ENCODE results near the gene MBOAT2. TPM values are rescaled to one million over a fixed set of nuclear protein-coding genes. Genes with fewer than 3 reads are reported as not detected.

MBOAT2 gene
- total and polyA plus RNA-seq, 2 of the 13 experiments (the other 11 are each of a cell fraction or from before 2014, with no cell fraction given) = 0.11 to 0.36 TPM

GRCh38 chr2:8925411-8925810 lies 78.1 kb downstream of the MBOAT2 start:
- BruUV-seq (replicated peaks) = no TSS peak
- Histone ChIP-seq H3K36me3 (replicated peaks in 1 of 2; ENCODE audit: control insufficient read depth in 1 of 2, insufficient read depth in 2 of 2, low read length in 2 of 2) (no peaks in the 10 kb centered on the region), H3K9ac (ENCODE audit: insufficient read depth, low read depth, low read length) (no peak overlapping the region), H3K27ac (ENCODE audit: extremely low read length, insufficient read depth, low read length) (no peak overlapping the region), H3K79me2 (ENCODE audit: insufficient read depth, low read length) (no peaks in the 10 kb centered on the region), H4K20me1 (ENCODE audit: insufficient read depth, low read length) (no peaks in the 10 kb centered on the region), H3K27me3 (ENCODE audit: control insufficient read depth in 1 of 2, insufficient read depth in 2 of 2, low read length in 2 of 2) (peaks cover 0 to 12% of the 10 kb centered on the region in 2 experiments; a peak in 3 of 5 replicates), H3K9me3 (ENCODE audit: low read length) (no peaks in the 10 kb centered on the region), H3K4me3 (replicated peaks in 1 of 3; ENCODE audit: insufficient read depth in 1 of 3, low read depth in 2 of 3, low read length in 3 of 3) (no peak overlapping the region), H3K4me1 (ENCODE audit: insufficient read depth, low read length) (peaks cover 18% of the 10 kb centered on the region), H3K4me2 (ENCODE audit: low read depth, low read length) (no peak overlapping the region), H2AFZ (ENCODE audit: low read length) (no peak overlapping the region)
- FAIRE-seq (no peak), ATAC-seq (no peak), DNase-seq (ENCODE audit: low spot score) (no peak)
- in situ Hi-C loops (cut with HindIII; ENCODE audit: extremely low pct_ligation_motif_present, low pct_unique_long_range_greater_than_20kb) = no loop called here
- 0% methylated on average over 2 of the region's 2 CpGs for WGBS (ENCODE audit: low lambda C conversion rate)
- POLR2A ChIA-PET = no interaction called here
- CTCF ChIA-PET (ENCODE audit: low intra/inter-chr PET ratio, low total read pairs) = no interaction called here
- intact Hi-C loops (cut with micrococcal nuclease; ENCODE audit: unreplicated experiment) = no loop called here
- TF ChIP-seq ZNF30 (CRISPR knock-in tag; IDR thresholded peaks at IDR 0.05) (no peak), TCF7L2 (IDR thresholded peaks at IDR 0.05; ENCODE audit: low read depth, low read length) (no peak), ZNF441 (CRISPR knock-in tag; IDR thresholded peaks at IDR 0.05; ENCODE audit: borderline replicate concordance) (no peak), ZNF564 (CRISPR knock-in tag; IDR thresholded peaks at IDR 0.05) (no peak), YEATS2 (CRISPR knock-in tag; IDR thresholded peaks at IDR 0.05; ENCODE audit: borderline replicate concordance) (no peak), GATAD1 (CRISPR knock-in tag; IDR thresholded peaks at IDR 0.05) (no peak), MAX (IDR thresholded peaks at IDR 0.05) (no peak), ZMYM2 (CRISPR knock-in tag; IDR thresholded peaks at IDR 0.05) (no peak), ZNF567 (CRISPR knock-in tag; IDR thresholded peaks at IDR 0.05; ENCODE audit: borderline replicate concordance) (no peak)

- Histone ChIP-seq H3K4me2 (ENCODE audit: low read depth, low read length) (no peak overlapping the region), H3K9ac (ENCODE audit: insufficient read depth, low read depth, low read length) (no peak overlapping the region), H3K27me3 (ENCODE audit: control insufficient read depth in 1 of 2, insufficient read depth in 2 of 2, low read length in 2 of 2) (peaks cover 0 to 12% of the 10 kb centered on the region in 2 experiments; a peak in 3 of 5 replicates), H3K4me3 (replicated peaks in 1 of 3; ENCODE audit: insufficient read depth in 1 of 3, low read depth in 2 of 3, low read length in 3 of 3) (no peak overlapping the region), H2AFZ (ENCODE audit: low read length) (no peak overlapping the region), H3K36me3 (replicated peaks in 1 of 2; ENCODE audit: control insufficient read depth in 1 of 2, insufficient read depth in 2 of 2, low read length in 2 of 2) (no peaks in the 10 kb centered on the region), H3K79me2 (ENCODE audit: insufficient read depth, low read length) (no peaks in the 10 kb centered on the region), H3K4me1 (ENCODE audit: insufficient read depth, low read length) (peaks cover 18% of the 10 kb centered on the region), H3K9me3 (ENCODE audit: low read length) (no peaks in the 10 kb centered on the region), H4K20me1 (ENCODE audit: insufficient read depth, low read length) (no peaks in the 10 kb centered on the region), H3K27ac (ENCODE audit: extremely low read length, insufficient read depth, low read length) (no peak overlapping the region)
- no TSS peak for BruUV-seq (replicated peaks)
- in situ Hi-C loops (cut with HindIII; ENCODE audit: extremely low pct_ligation_motif_present, low pct_unique_long_range_greater_than_20kb) = no loop called here
- intact Hi-C loops (cut with micrococcal nuclease; ENCODE audit: unreplicated experiment) = no loop called here
- no peak for DNase-seq (ENCODE audit: low spot score)
- POLR2A ChIA-PET = no interaction called here
- CTCF ChIA-PET (ENCODE audit: low intra/inter-chr PET ratio, low total read pairs) = no interaction called here
- TF ChIP-seq KDM5B (CRISPR knock-in tag; IDR thresholded peaks at IDR 0.05; ENCODE audit: borderline replicate concordance) (no peak), ARNT (IDR thresholded peaks at IDR 0.05) (no peak), ZFP82 (CRISPR knock-in tag; IDR thresholded peaks at IDR 0.05; ENCODE audit: borderline replicate concordance) (no peak), CAMTA2 (CRISPR knock-in tag; IDR thresholded peaks at IDR 0.05; ENCODE audit: borderline replicate concordance) (no peak), ZNF276 (CRISPR knock-in tag; IDR thresholded peaks at IDR 0.05; ENCODE audit: low read depth) (no peak), ZNF160 (CRISPR knock-in tag; IDR thresholded peaks at IDR 0.05) (no peak), ZNF552 (CRISPR knock-in tag; IDR thresholded peaks at IDR 0.05; ENCODE audit: borderline replicate concordance) (no peak), ZNF350 (CRISPR knock-in tag; IDR thresholded peaks at IDR 0.05; ENCODE audit: borderline replicate concordance, low read depth) (no peak)
- no peak for ATAC-seq
- 0% methylated on average over 1 of the region's 1 CpG for WGBS (ENCODE audit: low lambda C conversion rate)
- no peak for FAIRE-seq
These were observed 80.3 kb downstream of the MBOAT2 start for GRCh38 chr2:8923183-8923582.

Measured in HepG2 (cell line).